HG03469 (cell line): ENCODE results near the gene P2RY8.

Source experiments
- ATAC-seq: cut with Tn5 transposase; IDR thresholded peaks from one replicate; pipeline ENCODE4 v1.9.1; 2021; ENCODE audit warnings: mild to moderate bottlenecking, moderate library complexity, moderate number of reproducible peaks; ENCODE audit not compliant: unreplicated experiment

Gene P2RY8

GRCh38 chrX:1423215-1423614, 113.8 kb downstream of the P2RY8 start:
- no peak for ATAC-seq

GRCh38 chrX:1422135-1422465, 114.9 kb downstream of the P2RY8 start:
- ATAC-seq, result no peak

GRCh38 chrX:1421433-1422134, 115.4 kb downstream of the P2RY8 start:
- ATAC-seq, result no peak

DNA sequence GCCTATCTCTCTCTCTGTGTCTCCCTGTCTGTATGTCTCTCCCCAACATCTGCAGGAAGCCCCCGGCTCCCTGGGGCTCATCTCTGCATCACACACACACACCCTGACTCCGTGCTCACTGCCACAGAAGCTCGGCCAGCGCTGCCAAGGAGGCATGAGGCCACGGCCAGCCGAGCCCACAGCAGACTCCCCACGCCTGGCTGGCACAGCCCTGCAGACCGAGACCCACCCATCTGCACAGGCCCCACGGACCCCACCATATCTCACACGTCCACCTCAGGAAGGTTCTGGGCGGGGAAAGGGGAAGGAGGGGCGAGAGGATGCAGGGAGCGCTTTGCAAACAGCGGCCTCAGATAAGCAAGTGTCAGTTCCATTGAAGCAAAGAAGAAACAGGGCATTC, 116.6 kb downstream of the P2RY8 start:
- ATAC-seq, result no peak

- no peak for ATAC-seq
Measured at GRCh38 chrX:1419545-1420355, 117.2 kb downstream of the P2RY8 start.

GRCh38 chrX:1418901-1419544, 118.0 kb downstream of the P2RY8 start:
- ATAC-seq, result no peak

DNA sequence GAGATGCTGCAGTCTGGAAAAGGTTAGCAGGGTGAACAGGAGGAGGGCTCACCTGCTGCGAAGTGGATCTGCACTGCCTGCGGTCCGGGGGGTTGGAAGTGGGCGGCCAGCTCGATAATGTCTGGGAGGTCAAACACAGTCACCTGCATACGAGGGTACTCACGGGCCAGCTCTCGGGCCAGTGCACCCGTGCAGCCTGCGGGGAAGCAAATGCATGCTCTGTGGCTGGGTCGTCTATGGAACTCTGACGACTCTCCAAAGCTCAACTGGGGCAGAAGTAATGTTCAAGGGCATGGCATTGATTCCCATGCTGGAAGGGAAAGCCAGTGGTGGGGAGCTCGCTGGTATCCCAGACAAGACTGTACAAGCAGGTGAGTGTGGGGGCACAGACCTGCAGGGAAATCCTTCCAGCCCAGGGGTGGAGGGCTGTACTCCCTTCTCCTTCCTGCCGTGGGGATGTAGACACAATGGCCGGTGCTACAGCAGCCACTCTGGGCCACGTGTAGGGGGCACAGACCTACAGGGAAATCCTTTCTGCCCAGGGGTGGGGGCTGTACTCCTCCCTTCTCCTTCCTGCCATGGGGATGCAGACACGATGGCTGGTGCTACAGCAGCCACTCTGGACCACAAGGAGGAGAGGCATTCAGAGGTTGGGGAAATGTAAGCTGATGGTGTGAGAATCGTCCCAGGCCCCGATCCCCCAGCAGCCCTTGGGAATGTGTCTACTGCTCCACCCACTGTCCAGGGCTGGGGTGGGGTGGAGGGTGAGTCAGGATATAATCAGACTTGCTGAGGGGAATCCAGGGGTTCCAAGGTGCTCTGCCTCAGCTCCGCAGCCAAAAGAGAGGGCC, 118.8 kb downstream of the P2RY8 start:
- no peak for ATAC-seq

GRCh38 chrX:1416965-1417760, 119.8 kb downstream of the P2RY8 start:
- ATAC-seq, result no peak

- ATAC-seq, result no peak
Measured at GRCh38 chrX:1416327-1416784, 120.6 kb downstream of the P2RY8 start.
